ENCODE data around the gene IDUA. TPM values are rescaled to one million over a fixed set of nuclear protein-coding genes. Genes with fewer than 3 reads are reported as not detected.
A peak's percentile ranks its signal among the peaks of the same experiment; 100 is the strongest.
"Not testable (repeated sequence)": the region's sequence is repeated elsewhere in the genome, so short reads cannot be mapped to it uniquely, and the experiment has no call there.

Gene IDUA
- polyA plus RNA-seq (2013, experiment 1 of 2): 14.5 TPM
- polyA plus RNA-seq (2013, experiment 2 of 2): 13.8 TPM

DNA sequence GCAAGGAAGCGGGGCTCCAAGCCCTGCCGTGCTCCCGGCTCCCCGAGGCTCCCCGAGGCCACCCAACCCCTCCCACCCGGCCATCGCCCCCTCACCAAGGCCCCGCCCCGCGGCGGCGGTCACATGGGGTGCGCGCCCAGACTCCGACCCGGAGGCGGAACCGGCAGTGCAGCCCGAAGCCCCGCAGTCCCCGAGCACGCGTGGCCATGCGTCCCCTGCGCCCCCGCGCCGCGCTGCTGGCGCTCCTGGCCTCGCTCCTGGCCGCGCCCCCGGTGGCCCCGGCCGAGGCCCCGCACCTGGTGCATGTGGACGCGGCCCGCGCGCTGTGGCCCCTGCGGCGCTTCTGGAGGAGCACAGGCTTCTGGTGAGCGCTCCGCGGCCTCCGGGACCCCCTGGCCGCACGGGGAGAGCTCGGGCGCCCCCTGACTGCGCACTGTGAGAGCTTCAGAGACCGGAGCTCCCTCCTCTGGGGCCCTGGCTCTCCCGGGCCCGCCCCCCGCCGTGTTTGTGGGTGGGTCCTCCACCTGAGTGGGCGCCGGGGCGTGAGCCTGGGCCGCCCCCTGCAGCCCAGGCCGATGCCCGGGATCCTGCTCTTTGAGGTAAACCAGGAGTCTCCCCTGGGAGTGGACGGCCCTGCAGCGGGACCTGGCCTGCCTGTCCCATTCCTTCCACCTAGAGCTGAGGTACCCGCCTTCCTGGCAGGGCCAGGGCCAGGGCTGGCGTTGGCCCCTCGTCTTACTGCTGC, at the start of gene IDUA:
Gene IDUA (plus strand): TSS at position 166 of the 745 bp plus-strand sequence. CDS start 41 bp downstream, at position 207.
- peaks cover 21% of the 10 kb centered on the region for H3K4me1 ChIP-seq (ENCODE audit: control insufficient read depth, insufficient read depth, low read depth, low read length)
- peak within 1 kb of the TSS; percentile 65 for H2BK120ac ChIP-seq (ENCODE audit: low read depth, low read length)
- peak within 1 kb of the TSS; percentile 93 for H3K9ac ChIP-seq (ENCODE audit: low read length)

DNA sequence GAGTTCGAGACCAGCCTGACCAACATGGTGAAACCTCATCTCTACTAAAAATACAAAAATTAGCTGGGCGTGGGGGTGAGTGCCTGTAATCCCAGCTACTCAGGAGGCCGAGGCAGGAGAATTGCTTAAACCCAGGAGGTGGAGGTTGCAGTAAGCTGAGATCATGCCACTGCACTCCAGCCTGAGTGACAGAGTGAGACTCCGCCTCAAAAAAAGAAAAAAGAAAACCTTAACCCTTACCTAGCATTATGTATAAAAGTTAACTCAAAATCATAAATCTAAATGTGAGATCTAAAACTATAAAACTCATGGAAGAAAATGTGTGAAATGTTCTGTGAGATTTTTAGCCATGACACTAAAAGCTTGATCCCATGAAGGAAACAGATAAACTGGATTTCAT, 47.3 kb upstream of the IDUA start:
- H2BK5ac ChIP-seq (ENCODE audit: low read depth, low read length, poor library complexity, severe bottlenecking); H2AFZ ChIP-seq (ENCODE audit: low read depth, low read length); H3K4ac ChIP-seq (ENCODE audit: low read depth in 1 of 2, low read length in 2 of 2); H3K9me3 ChIP-seq (ENCODE audit: control insufficient read depth, low read length); DNase-seq; H3K14ac ChIP-seq (ENCODE audit: low read length in 2 of 2); H3K36me3 ChIP-seq (ENCODE audit: control insufficient read depth in 1 of 2, insufficient read depth in 2 of 2, low read depth in 1 of 2, low read length in 2 of 2); H3K27ac ChIP-seq (ENCODE audit: low read length, poor library complexity, severe bottlenecking); H3K4me2 ChIP-seq (ENCODE audit: low read length, poor library complexity, severe bottlenecking); H4K8ac ChIP-seq (ENCODE audit: low read length); H2BK12ac ChIP-seq (ENCODE audit: low read length in 2 of 2); H4K91ac ChIP-seq (ENCODE audit: low read length); H3K4me1 ChIP-seq (ENCODE audit: control insufficient read depth, insufficient read depth, low read depth, low read length); H2BK120ac ChIP-seq (ENCODE audit: low read depth, low read length); H3K9ac ChIP-seq (ENCODE audit: low read length); H2BK15ac ChIP-seq (ENCODE audit: low read depth, poor library complexity, severe bottlenecking); H3K23ac ChIP-seq (ENCODE audit: low read length in 2 of 2); H3K79me1 ChIP-seq (replicated peaks; ENCODE audit: low read length, poor library complexity, severe bottlenecking); H2AK5ac ChIP-seq (ENCODE audit: low read length, severe bottlenecking); H3K18ac ChIP-seq (ENCODE audit: low read depth in 1 of 2, low read length in 2 of 2); H3K27me3 ChIP-seq (ENCODE audit: control insufficient read depth in 1 of 2, insufficient read depth in 1 of 2, low read length in 2 of 2); H3K4me3 ChIP-seq (ENCODE audit: insufficient read depth in 1 of 2, low read depth in 1 of 2, low read length in 2 of 2): not testable (repeated sequence)
- WGBS: 86% methylated on average over 2 of the region's 4 CpGs

More for the DNA sequence above, at the start of gene IDUA:
- DNase-seq: peak; percentile 79
- H3K9me3 ChIP-seq (ENCODE audit: control insufficient read depth, low read length): no peaks in the 10 kb centered on the region
- H4K8ac ChIP-seq (ENCODE audit: low read length): peak within 1 kb of the TSS; percentile 94
- peaks cover 30% of the 10 kb centered on the region for H3K79me1 ChIP-seq (replicated peaks; ENCODE audit: low read length, poor library complexity, severe bottlenecking)
- H3K36me3 ChIP-seq (ENCODE audit: control insufficient read depth in 1 of 2, insufficient read depth in 2 of 2, low read depth in 1 of 2, low read length in 2 of 2): peaks cover 19 to 46% of the 10 kb centered on the region in 2 experiments
- H3K27me3 ChIP-seq (ENCODE audit: control insufficient read depth in 1 of 2, insufficient read depth in 1 of 2, low read length in 2 of 2): no peaks in the 10 kb centered on the region
- peak within 1 kb of the TSS; percentile 81 to 87 for H3K18ac ChIP-seq (ENCODE audit: low read depth in 1 of 2, low read length in 2 of 2)
- peak within 1 kb of the TSS in 1 of 2 experiments; percentile 18 for H2BK12ac ChIP-seq (ENCODE audit: low read length in 2 of 2)
- H2AK5ac ChIP-seq (ENCODE audit: low read length, severe bottlenecking): no peak within 1 kb of the TSS
- H3K23ac ChIP-seq (ENCODE audit: low read length in 2 of 2): no peak within 1 kb of the TSS
- H2BK15ac ChIP-seq (ENCODE audit: low read depth, poor library complexity, severe bottlenecking): peak within 1 kb of the TSS; percentile 78
- H3K4me2 ChIP-seq (ENCODE audit: low read length, poor library complexity, severe bottlenecking): peak within 1 kb of the TSS; percentile 78
- 5% methylated on average over 54 of the region's 69 CpGs for WGBS
- H2AFZ ChIP-seq (ENCODE audit: low read depth, low read length): peak within 1 kb of the TSS; percentile 47
- H4K91ac ChIP-seq (ENCODE audit: low read length): peak within 1 kb of the TSS; percentile 83
- H2BK5ac ChIP-seq (ENCODE audit: low read depth, low read length, poor library complexity, severe bottlenecking): no peak within 1 kb of the TSS
- no peak within 1 kb of the TSS for H3K14ac ChIP-seq (ENCODE audit: low read length in 2 of 2)
- H3K4me3 ChIP-seq (ENCODE audit: insufficient read depth in 1 of 2, low read depth in 1 of 2, low read length in 2 of 2): peak within 1 kb of the TSS; percentile 74 to 93
- H3K27ac ChIP-seq (ENCODE audit: low read length, poor library complexity, severe bottlenecking): peak within 1 kb of the TSS; percentile 46
- peak within 1 kb of the TSS; percentile 1 to 54 for H3K4ac ChIP-seq (ENCODE audit: low read depth in 1 of 2, low read length in 2 of 2)

DNA sequence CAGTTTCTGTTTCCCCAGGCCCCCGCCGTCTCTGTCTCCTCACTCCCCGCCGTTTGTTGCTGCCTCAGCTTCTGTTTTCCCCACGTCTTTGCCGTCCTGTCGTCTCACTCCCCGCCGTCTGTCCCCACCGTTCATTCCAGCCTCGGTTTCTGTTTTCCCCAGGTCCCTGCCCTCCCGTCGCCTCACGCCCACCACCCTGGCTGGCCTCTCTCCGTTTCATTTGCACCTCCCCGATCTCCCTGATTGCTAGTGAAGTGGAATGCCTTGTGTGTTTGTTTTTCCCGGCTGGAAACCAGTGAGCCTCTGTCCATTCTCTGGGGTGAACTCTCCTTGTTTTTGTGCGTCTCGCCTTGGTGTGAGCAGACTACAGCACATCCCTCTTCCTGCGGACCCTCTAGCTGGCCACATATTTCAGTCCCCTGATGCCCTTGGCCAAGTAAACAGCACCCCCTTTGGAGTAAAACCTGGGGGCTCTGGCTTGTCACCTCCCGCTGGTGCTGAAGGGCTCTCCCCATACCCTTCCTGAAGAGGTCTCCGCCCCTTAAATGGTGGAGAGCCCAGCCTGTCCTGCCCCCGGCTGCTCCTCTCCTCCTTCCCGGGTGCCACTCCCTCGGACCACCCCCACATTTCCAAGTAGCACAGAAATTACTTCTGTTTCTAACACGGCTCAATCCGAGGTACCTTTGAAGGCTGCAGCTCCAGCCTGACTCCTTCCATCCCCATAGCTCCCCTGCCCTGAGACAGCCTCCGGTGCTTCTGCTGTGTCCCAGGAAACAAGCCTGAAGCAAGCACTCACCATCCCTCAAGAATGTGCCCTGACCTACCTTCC, 41.4 kb upstream of the IDUA start:
- Histone ChIP-seq H2BK12ac (ENCODE audit: low read length in 2 of 2) (no peak overlapping the region), H3K36me3 (ENCODE audit: control insufficient read depth in 1 of 2, insufficient read depth in 2 of 2, low read depth in 1 of 2, low read length in 2 of 2) (peaks cover 4 to 14% of the 10 kb centered on the region in 2 experiments), H3K4me3 (ENCODE audit: insufficient read depth in 1 of 2, low read depth in 1 of 2, low read length in 2 of 2) (no peak overlapping the region), H3K18ac (ENCODE audit: low read depth in 1 of 2, low read length in 2 of 2) (peak overlapping the region in 1 of 2 experiments; percentile 30), H3K9me3 (ENCODE audit: control insufficient read depth, low read length) (no peaks in the 10 kb centered on the region), H3K27ac (ENCODE audit: low read length, poor library complexity, severe bottlenecking) (no peak overlapping the region), H2BK120ac (ENCODE audit: low read depth, low read length) (no peak overlapping the region), H3K23ac (ENCODE audit: low read length in 2 of 2) (no peak overlapping the region), H3K4ac (ENCODE audit: low read depth in 1 of 2, low read length in 2 of 2) (no peak overlapping the region), H3K9ac (ENCODE audit: low read length) (no peak overlapping the region), H4K91ac (ENCODE audit: low read length) (peak overlapping the region; percentile 46), H3K4me1 (ENCODE audit: control insufficient read depth, insufficient read depth, low read depth, low read length) (peaks cover 22% of the 10 kb centered on the region), H3K14ac (ENCODE audit: low read length in 2 of 2) (no peak overlapping the region), H3K4me2 (ENCODE audit: low read length, poor library complexity, severe bottlenecking) (peak overlapping the region; percentile 54), H2AFZ (ENCODE audit: low read depth, low read length) (no peak overlapping the region), H3K27me3 (ENCODE audit: control insufficient read depth in 1 of 2, insufficient read depth in 1 of 2, low read length in 2 of 2) (peaks cover 0 to 4% of the 10 kb centered on the region in 2 experiments), H3K79me1 (replicated peaks; ENCODE audit: low read length, poor library complexity, severe bottlenecking) (peaks cover 26% of the 10 kb centered on the region), H2BK5ac (ENCODE audit: low read depth, low read length, poor library complexity, severe bottlenecking) (no peak overlapping the region), H4K8ac (ENCODE audit: low read length) (no peak overlapping the region), H2BK15ac (ENCODE audit: low read depth, poor library complexity, severe bottlenecking) (no peak overlapping the region), H2AK5ac (ENCODE audit: low read length, severe bottlenecking) (no peak overlapping the region)
- 25% methylated on average over 23 of the region's 28 CpGs for WGBS
- peak; percentile 14 for DNase-seq

DNA sequence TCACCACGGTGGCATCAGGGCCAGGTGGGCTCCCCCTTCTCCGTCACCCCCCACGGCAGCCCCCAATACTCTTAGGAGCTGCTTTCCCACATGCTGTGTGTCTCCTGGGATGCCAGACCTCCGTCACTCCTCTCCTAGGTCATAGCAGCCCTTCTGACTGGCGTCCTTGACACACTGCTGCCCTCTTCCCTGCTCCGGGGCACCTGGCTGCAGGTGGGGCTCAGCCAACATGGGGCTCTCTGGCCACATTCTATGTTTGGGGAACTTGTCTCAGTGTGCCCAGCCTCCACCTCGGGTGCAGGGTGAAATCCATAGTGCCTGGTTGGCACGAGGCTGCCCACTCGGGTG, 40.8 kb upstream of the IDUA start:
- 82% methylated on average over 9 of the region's 9 CpGs for WGBS
- no peak overlapping the region for H2BK12ac ChIP-seq (ENCODE audit: low read length in 2 of 2)
- no peak overlapping the region for H3K9ac ChIP-seq (ENCODE audit: low read length)
- H3K4ac ChIP-seq (ENCODE audit: low read depth in 1 of 2, low read length in 2 of 2): no peak overlapping the region
- peaks cover 22% of the 10 kb centered on the region for H3K4me1 ChIP-seq (ENCODE audit: control insufficient read depth, insufficient read depth, low read depth, low read length)
- peak overlapping the region in 1 of 2 experiments; percentile 30 for H3K18ac ChIP-seq (ENCODE audit: low read depth in 1 of 2, low read length in 2 of 2)
- no peaks in the 10 kb centered on the region for H3K9me3 ChIP-seq (ENCODE audit: control insufficient read depth, low read length)
- H3K27ac ChIP-seq (ENCODE audit: low read length, poor library complexity, severe bottlenecking): no peak overlapping the region
- no peak overlapping the region for H3K4me3 ChIP-seq (ENCODE audit: insufficient read depth in 1 of 2, low read depth in 1 of 2, low read length in 2 of 2)
- no peak overlapping the region for H2AK5ac ChIP-seq (ENCODE audit: low read length, severe bottlenecking)
- peaks cover 4 to 15% of the 10 kb centered on the region in 2 experiments for H3K36me3 ChIP-seq (ENCODE audit: control insufficient read depth in 1 of 2, insufficient read depth in 2 of 2, low read depth in 1 of 2, low read length in 2 of 2)
- DNase-seq: no peak
- peak overlapping the region; percentile 46 for H4K91ac ChIP-seq (ENCODE audit: low read length)
- H3K79me1 ChIP-seq (replicated peaks; ENCODE audit: low read length, poor library complexity, severe bottlenecking): peaks cover 26% of the 10 kb centered on the region
- no peak overlapping the region for H2BK120ac ChIP-seq (ENCODE audit: low read depth, low read length)
- H3K27me3 ChIP-seq (ENCODE audit: control insufficient read depth in 1 of 2, insufficient read depth in 1 of 2, low read length in 2 of 2): peaks cover 0 to 4% of the 10 kb centered on the region in 2 experiments
- no peak overlapping the region for H3K14ac ChIP-seq (ENCODE audit: low read length in 2 of 2)
- no peak overlapping the region for H3K4me2 ChIP-seq (ENCODE audit: low read length, poor library complexity, severe bottlenecking)
- H3K23ac ChIP-seq (ENCODE audit: low read length in 2 of 2): no peak overlapping the region
- H2AFZ ChIP-seq (ENCODE audit: low read depth, low read length): no peak overlapping the region
- no peak overlapping the region for H2BK15ac ChIP-seq (ENCODE audit: low read depth, poor library complexity, severe bottlenecking)
- no peak overlapping the region for H2BK5ac ChIP-seq (ENCODE audit: low read depth, low read length, poor library complexity, severe bottlenecking)
- no peak overlapping the region for H4K8ac ChIP-seq (ENCODE audit: low read length)

Data from mesenchymal stem cell (in vitro differentiated cells and primary cell).